Peyer's patch (tissue), 4 donors: ENCODE data around the gene PROM1. TPM values are rescaled to one million over a fixed set of nuclear protein-coding genes. Genes with fewer than 3 reads are reported as not detected.

Experiments used
- DNase-seq, 3 donors: peaks; one replicate each; pipeline ENCODE4 v3.0.0-alpha.2; 2017 to 2019
- H3K27ac ChIP-seq, 4 donors: fragments of 200-600 bp; sonication (generic); one replicate each; pipeline ENCODE4 v1.5.1; 2016 to 2019
- H3K27me3 ChIP-seq, 2 donors: fragments of 200-600 bp; sonication (generic); one replicate each; pipeline ENCODE4 v1.5.1; 2019
- H3K36me3 ChIP-seq, 3 donors: fragments of 200-600 bp; sonication (generic); one replicate each; pipeline ENCODE4 v1.5.1; 2016 to 2019
- H3K4me1 ChIP-seq, 4 donors: fragments of 200-600 bp; sonication (generic); one replicate each; pipeline ENCODE4 v1.5.1; 2016 to 2019
- H3K4me3 ChIP-seq, 4 donors: fragments of 200-600 bp; sonication (generic); 1 replicate in 3 of 4; 2 replicates in 1 of 4; pipeline ENCODE4 v1.5.1; 2016 to 2019; ENCODE audit warnings: mild to moderate bottlenecking in 1 of 4
- H3K9me3 ChIP-seq, 4 donors: fragments of 200-600 bp; sonication (generic); one replicate each; pipeline ENCODE4 v1.5.1; 2016 to 2019; ENCODE audit warnings: mild to moderate bottlenecking in 1 of 4
- POLR2A ChIP-seq, 2 donors: fragments of 450-650 bp; IDR thresholded peaks; one replicate each; pipeline ENCODE4 v1.5.1; 2017; ENCODE audit warnings: antibody characterized with exemption in 2 of 2, mild to moderate bottlenecking in 2 of 2, moderate library complexity in 2 of 2
- total RNA-seq, 4 donors: library from RNA; depleted of rRNA; stranded (reverse); fragments of >200 nt; gene quantifications; one replicate each; pipeline ENCODE4 v1.1.0, GENCODE V29; 2016
- TF ChIP-seq, protein P1 (sequence below), 6 experiments: fragments of 450-650 bp in 4 of 6; fragments of 200-600 bp in 2 of 6; sonication (generic) in 1 of 6; IDR thresholded peaks; one replicate each; pipeline ENCODE4 v1.5.1; 2017 to 2019; ENCODE audit warnings: antibody characterized with exemption in 6 of 6, mild to moderate bottlenecking in 3 of 6, moderate library complexity in 1 of 6

PROM1 gene
- total RNA-seq, 4 donors from 2014 or later = 33.8 to 128 (median 58.9) TPM

DNA sequence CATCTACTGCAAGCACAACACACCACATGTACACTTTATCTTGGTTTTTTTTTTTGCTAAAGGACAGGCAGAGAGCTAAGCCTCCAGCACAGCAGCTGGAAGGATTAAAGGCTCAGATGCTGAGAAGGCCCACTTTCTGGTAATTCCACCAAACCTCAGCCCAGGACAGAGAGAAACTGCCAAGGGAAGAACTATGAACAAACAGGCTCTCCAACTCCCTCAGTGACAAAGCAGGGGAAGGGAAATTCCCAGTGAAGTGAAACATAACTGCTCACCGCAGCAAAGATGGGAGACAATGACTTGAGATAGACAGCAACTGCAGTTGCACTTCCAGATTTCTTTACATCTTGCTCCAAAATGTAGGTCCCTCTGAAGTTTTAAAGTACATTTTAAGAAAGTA lies 4.8 kb downstream of the PROM1 start:
- Histone ChIP-seq H3K27ac (no peak overlapping the region), H3K36me3 (peaks cover 0 to 10% (median 0%) of the 10 kb centered on the region in 3 donors), H3K9me3 (no peaks in the 10 kb centered on the region), H3K4me3 (no peak overlapping the region), H3K4me1 (no peaks in the 10 kb centered on the region), H3K27me3 (no peaks in the 10 kb centered on the region)
- no peak for DNase-seq
- TF ChIP-seq POLR2A (IDR thresholded peaks at IDR 0.05) = no peak
- TF ChIP-seq, protein P1, sequence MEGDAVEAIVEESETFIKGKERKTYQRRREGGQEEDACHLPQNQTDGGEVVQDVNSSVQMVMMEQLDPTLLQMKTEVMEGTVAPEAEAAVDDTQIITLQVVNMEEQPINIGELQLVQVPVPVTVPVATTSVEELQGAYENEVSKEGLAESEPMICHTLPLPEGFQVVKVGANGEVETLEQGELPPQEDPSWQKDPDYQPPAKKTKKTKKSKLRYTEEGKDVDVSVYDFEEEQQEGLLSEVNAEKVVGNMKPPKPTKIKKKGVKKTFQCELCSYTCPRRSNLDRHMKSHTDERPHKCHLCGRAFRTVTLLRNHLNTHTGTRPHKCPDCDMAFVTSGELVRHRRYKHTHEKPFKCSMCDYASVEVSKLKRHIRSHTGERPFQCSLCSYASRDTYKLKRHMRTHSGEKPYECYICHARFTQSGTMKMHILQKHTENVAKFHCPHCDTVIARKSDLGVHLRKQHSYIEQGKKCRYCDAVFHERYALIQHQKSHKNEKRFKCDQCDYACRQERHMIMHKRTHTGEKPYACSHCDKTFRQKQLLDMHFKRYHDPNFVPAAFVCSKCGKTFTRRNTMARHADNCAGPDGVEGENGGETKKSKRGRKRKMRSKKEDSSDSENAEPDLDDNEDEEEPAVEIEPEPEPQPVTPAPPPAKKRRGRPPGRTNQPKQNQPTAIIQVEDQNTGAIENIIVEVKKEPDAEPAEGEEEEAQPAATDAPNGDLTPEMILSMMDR (IDR thresholded peaks at IDR 0.05) = no peak

DNA sequence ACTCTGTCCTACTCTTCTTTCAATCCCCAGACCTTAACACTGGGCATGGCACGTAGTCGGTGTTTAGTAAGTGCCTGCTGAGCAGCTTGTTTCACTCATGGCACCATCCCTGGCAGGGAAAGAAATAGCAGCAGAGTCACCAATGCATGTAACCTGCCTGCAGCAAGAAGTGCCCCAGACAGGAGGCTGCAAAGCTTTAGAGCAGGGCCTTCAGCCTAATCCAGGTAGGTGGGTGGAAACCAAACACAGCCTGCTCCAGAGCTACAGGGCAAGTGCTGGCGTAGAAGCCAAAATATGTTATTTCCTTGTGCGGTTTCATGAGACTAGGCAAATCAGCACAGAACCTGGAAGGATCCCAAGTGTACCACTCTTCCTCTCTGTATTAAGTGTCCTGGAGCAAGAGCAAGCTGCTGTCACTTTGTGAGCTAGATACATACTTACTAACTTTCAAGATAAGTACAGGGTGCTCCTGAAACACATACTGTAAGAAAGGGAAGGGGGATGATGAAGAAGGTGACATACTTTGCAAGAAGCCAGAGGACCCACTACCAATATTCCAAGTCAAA lies 5.5 kb downstream of the PROM1 start:
- Histone ChIP-seq H3K4me1 (no peaks in the 10 kb centered on the region), H3K27ac (no peak overlapping the region), H3K27me3 (no peaks in the 10 kb centered on the region), H3K36me3 (peaks cover 0 to 10% (median 0%) of the 10 kb centered on the region in 3 donors), H3K4me3 (no peak overlapping the region), H3K9me3 (no peaks in the 10 kb centered on the region)
- TF ChIP-seq POLR2A (IDR thresholded peaks at IDR 0.05) = no peak
- TF ChIP-seq, protein P1 (IDR thresholded peaks at IDR 0.05) = no peak
- no peak for DNase-seq

DNA sequence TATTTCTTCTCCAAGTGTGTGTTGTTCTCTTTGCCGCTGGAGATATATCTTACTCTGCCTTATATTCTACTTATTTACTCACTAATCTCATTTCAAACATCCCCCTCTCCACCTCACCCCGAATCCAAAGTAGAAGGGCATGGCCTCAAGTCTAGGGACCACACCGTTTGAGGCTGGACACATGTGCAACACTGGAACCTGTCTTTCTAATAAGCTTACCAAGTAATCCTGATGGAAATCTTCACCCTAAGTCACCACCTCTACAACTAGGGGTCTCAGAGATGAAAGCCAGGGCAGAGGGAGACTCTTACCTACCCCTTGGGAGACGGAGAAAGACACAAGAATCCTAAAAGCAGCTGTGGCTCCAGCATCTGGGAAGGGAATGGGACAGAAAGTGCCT lies 6.0 kb downstream of the PROM1 start:
- TF ChIP-seq, protein P1 (IDR thresholded peaks at IDR 0.05) = no peak
- TF ChIP-seq POLR2A (IDR thresholded peaks at IDR 0.05) = no peak
- Histone ChIP-seq H3K9me3 (no peaks in the 10 kb centered on the region), H3K36me3 (peaks cover 0 to 10% (median 0%) of the 10 kb centered on the region in 3 donors), H3K27ac (no peak overlapping the region), H3K4me3 (no peak overlapping the region), H3K4me1 (no peaks in the 10 kb centered on the region), H3K27me3 (no peaks in the 10 kb centered on the region)
- no peak for DNase-seq

DNA sequence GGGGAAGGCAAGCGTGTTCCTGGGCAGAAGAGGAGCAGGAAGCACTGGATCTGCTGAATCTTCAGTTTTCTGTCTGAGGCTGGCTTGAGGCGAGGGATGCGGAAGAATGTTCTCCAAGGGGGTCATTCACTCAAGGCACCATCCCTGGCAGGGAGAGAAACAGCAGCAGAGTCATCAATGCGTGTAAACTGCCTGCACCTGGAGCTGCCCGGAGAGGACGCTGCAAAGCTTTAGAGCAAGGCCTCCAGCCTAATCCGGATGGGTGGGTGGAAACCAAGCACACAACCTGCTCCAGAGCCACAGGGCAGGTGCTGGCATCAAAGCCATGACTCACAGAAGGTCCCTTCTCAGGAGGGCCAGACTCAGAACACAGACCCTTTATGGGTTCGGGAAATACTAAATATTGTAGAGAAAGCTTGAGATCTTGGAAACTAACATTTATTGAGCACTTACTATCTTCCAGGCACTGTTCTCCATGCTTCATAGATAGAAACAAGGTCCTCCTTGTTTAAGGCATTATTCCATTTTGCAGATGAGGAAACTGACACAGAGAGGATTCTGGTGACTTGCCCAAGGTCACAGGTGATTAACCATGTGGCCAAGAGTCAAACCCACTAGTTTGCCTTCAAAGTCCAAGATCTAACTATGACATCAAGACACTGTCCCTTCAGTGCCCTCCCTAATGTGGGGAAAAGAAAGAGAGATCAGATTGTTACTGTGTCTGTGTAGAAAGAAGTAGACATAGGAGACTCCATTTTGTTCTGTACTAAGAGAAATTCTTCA lies 7.7 kb downstream of the PROM1 start:
- no peaks in the 10 kb centered on the region for H3K4me1 ChIP-seq
- H3K27me3 ChIP-seq = no peaks in the 10 kb centered on the region
- H3K9me3 ChIP-seq = no peaks in the 10 kb centered on the region
- no peak overlapping the region for H3K4me3 ChIP-seq
- no peak for TF ChIP-seq POLR2A (IDR thresholded peaks at IDR 0.05)
- TF ChIP-seq, protein P1 (IDR thresholded peaks at IDR 0.05) = no peak
- no peak overlapping the region for H3K27ac ChIP-seq
- peaks cover 0 to 10% (median 0%) of the 10 kb centered on the region in 3 donors for H3K36me3 ChIP-seq
- DNase-seq = no peak

DNA sequence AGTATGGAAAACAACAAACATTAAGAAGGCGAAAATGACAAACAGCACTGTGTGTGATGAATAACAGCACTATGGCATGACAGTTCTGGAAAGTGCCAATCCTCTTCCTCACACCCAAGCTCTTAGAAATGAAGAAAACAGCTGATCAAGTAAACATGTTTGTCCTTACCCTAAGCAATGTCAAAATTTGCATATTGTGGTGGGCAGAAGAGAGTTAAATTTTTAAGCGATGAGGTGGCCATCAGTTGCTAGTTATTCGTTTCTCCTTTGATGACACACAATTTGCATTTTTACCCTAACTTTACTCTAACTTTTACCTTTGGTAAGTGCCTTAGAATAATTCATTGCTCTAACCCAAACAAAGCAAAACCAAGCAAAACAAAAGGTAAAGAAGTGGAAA lies 8.8 kb downstream of the PROM1 start:
- H3K36me3 ChIP-seq = peaks cover 0 to 10% (median 0%) of the 10 kb centered on the region in 3 donors
- H3K4me3 ChIP-seq = no peak overlapping the region
- DNase-seq = no peak
- H3K9me3 ChIP-seq = no peaks in the 10 kb centered on the region
- no peak overlapping the region for H3K27ac ChIP-seq
- no peaks in the 10 kb centered on the region for H3K4me1 ChIP-seq
- H3K27me3 ChIP-seq = no peaks in the 10 kb centered on the region
- TF ChIP-seq, protein P1 (IDR thresholded peaks at IDR 0.05) = no peak
- no peak for TF ChIP-seq POLR2A (IDR thresholded peaks at IDR 0.05)
